ENCODE measurements around the gene PDE7B. TPM values are rescaled to one million over a fixed set of nuclear protein-coding genes. Genes with fewer than 3 reads are reported as not detected.

PDE7B gene
- total RNA-seq, 3 donors from 2014 or later (not counting 1 experiment from before 2014, with no cell fraction given), result 0.14 to 0.18 TPM; not detected in 1

GRCh38 chr6:136158387-136158821 lies 306.9 kb downstream of the PDE7B start:
- H3K27ac ChIP-seq (ENCODE audit: low read length), result no peak overlapping the region
- no peaks in the 10 kb centered on the region for H3K27me3 ChIP-seq (ENCODE audit: control insufficient read depth, insufficient read depth, low read length)
- no peaks in the 10 kb centered on the region for H3K4me1 ChIP-seq (ENCODE audit: control insufficient read depth, insufficient read depth, low read length)
- Mint-ChIP-seq H3K27me3 (ENCODE audit: low read depth in 2 of 2) (peaks cover 3 to 13% of the 10 kb centered on the region in 2 donors), H3K36me3 (no peaks in the 10 kb centered on the region), H3K4me3 (no peak overlapping the region), H3K9me3 (no peaks in the 10 kb centered on the region), H3K4me1 (no peaks in the 10 kb centered on the region), H3K27ac (no peak overlapping the region)
- H3K36me3 ChIP-seq (ENCODE audit: control insufficient read depth, insufficient read depth, low read length), result no peaks in the 10 kb centered on the region
- DNase-seq, result no peak
- intact Hi-C loops (cut with micrococcal nuclease), result no loop called here
- 93% methylated on average over 4 of the region's 4 CpGs for WGBS (ENCODE audit: insufficient coverage)
- no peaks in the 10 kb centered on the region for H3K9me3 ChIP-seq (ENCODE audit: control insufficient read depth, insufficient read depth, low read length)
- no peak for ATAC-seq
- H3K4me3 ChIP-seq (ENCODE audit: low read length), result no peak overlapping the region
- TF ChIP-seq CTCF (IDR thresholded peaks at IDR 0.05), result no peak

DNA sequence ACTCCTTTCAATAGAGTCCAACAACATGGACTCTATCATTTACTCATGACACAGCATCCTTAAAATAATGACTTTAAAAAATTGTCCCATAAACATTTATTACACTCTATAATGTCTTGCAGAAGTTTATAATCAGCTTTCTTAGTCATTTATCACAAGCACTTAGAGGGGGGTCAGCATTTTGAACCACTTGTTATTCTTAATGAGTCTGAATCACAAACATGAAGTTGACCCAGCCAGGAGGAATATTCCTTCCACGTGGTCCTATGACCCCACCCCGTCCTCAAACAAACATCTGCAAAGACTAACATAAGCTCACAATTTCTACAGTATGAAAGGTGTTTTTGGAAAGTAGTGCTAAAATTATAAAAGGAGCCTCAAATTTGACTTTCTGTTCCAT lies 307.5 kb downstream of the PDE7B start:
- H3K27me3 Mint-ChIP-seq (ENCODE audit: low read depth in 2 of 2), result peaks cover 3 to 13% of the 10 kb centered on the region in 2 donors
- DNase-seq (no peak), ATAC-seq (no peak)
- 83% methylated on average over 1 of the region's 2 CpGs for WGBS (ENCODE audit: insufficient coverage)
- no peaks in the 10 kb centered on the region for H3K9me3 Mint-ChIP-seq
- Histone ChIP-seq H3K4me1 (ENCODE audit: control insufficient read depth, insufficient read depth, low read length) (no peaks in the 10 kb centered on the region), H3K27ac (ENCODE audit: low read length) (no peak overlapping the region), H3K36me3 (ENCODE audit: control insufficient read depth, insufficient read depth, low read length) (no peaks in the 10 kb centered on the region), H3K4me3 (ENCODE audit: low read length) (no peak overlapping the region), H3K27me3 (ENCODE audit: control insufficient read depth, insufficient read depth, low read length) (no peaks in the 10 kb centered on the region), H3K9me3 (ENCODE audit: control insufficient read depth, insufficient read depth, low read length) (no peaks in the 10 kb centered on the region)
- no peaks in the 10 kb centered on the region for H3K4me1 Mint-ChIP-seq
- no peak overlapping the region for H3K27ac Mint-ChIP-seq
- no peak overlapping the region for H3K4me3 Mint-ChIP-seq
- H3K36me3 Mint-ChIP-seq, result no peaks in the 10 kb centered on the region
- intact Hi-C loops (cut with micrococcal nuclease), result no loop called here
- TF ChIP-seq CTCF (IDR thresholded peaks at IDR 0.05), result no peak

- Mint-ChIP-seq H3K9me3 (no peaks in the 10 kb centered on the region), H3K27ac (no peak overlapping the region), H3K4me3 (no peak overlapping the region), H3K36me3 (no peaks in the 10 kb centered on the region), H3K4me1 (no peaks in the 10 kb centered on the region), H3K27me3 (ENCODE audit: low read depth in 2 of 2) (peaks cover 3 to 13% of the 10 kb centered on the region in 2 donors)
- Histone ChIP-seq H3K4me3 (ENCODE audit: low read length) (no peak overlapping the region), H3K27me3 (ENCODE audit: control insufficient read depth, insufficient read depth, low read length) (no peaks in the 10 kb centered on the region), H3K4me1 (ENCODE audit: control insufficient read depth, insufficient read depth, low read length) (no peaks in the 10 kb centered on the region), H3K27ac (ENCODE audit: low read length) (no peak overlapping the region), H3K9me3 (ENCODE audit: control insufficient read depth, insufficient read depth, low read length) (no peaks in the 10 kb centered on the region), H3K36me3 (ENCODE audit: control insufficient read depth, insufficient read depth, low read length) (no peaks in the 10 kb centered on the region)
- 96% methylated on average over 2 of the region's 4 CpGs for WGBS (ENCODE audit: insufficient coverage)
- ATAC-seq, result no peak
- no peak for TF ChIP-seq CTCF (IDR thresholded peaks at IDR 0.05)
- DNase-seq, result no peak
- intact Hi-C loops (cut with micrococcal nuclease), result no loop called here
These were observed 308.7 kb downstream of the PDE7B start for GRCh38 chr6:136160250-136160649.

DNA sequence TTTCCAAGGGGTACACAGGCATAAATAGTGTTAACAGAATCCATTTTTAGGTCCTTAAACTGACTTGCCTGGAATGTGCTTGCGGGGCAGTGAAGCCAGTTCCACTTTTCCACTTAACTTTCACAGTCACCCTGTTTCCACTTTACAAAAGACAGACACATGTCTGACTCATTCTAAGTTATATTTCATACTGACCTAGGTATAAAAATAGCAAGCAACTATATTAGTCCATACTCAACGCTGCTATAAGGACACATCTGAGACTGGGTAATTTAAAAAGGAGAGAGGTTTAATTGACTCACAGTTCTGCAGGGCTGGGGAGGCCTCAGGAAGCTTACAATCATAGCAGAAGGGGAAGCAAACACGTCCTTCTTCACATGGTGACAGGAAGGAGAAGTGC lies 310.4 kb downstream of the PDE7B start:
- Mint-ChIP-seq H3K36me3 (no peaks in the 10 kb centered on the region), H3K27me3 (ENCODE audit: low read depth in 2 of 2) (peaks cover 4 to 13% of the 10 kb centered on the region in 2 donors), H3K4me3 (no peak overlapping the region), H3K27ac (no peak overlapping the region), H3K4me1 (no peaks in the 10 kb centered on the region), H3K9me3 (peaks cover 0 to 1% of the 10 kb centered on the region in 2 donors)
- WGBS (ENCODE audit: insufficient coverage), result 91% methylated on average over 1 of the region's 3 CpGs
- no peak overlapping the region for H3K4me3 ChIP-seq (ENCODE audit: low read length)
- ATAC-seq (no peak), DNase-seq (no peak)
- H3K27ac ChIP-seq (ENCODE audit: low read length), result no peak overlapping the region
- no peaks in the 10 kb centered on the region for H3K27me3 ChIP-seq (ENCODE audit: control insufficient read depth, insufficient read depth, low read length)
- H3K9me3 ChIP-seq (ENCODE audit: control insufficient read depth, insufficient read depth, low read length), result no peaks in the 10 kb centered on the region
- H3K36me3 ChIP-seq (ENCODE audit: control insufficient read depth, insufficient read depth, low read length), result no peaks in the 10 kb centered on the region
- intact Hi-C loops (cut with micrococcal nuclease), result no loop called here
- H3K4me1 ChIP-seq (ENCODE audit: control insufficient read depth, insufficient read depth, low read length), result no peaks in the 10 kb centered on the region
- no peak for TF ChIP-seq CTCF (IDR thresholded peaks at IDR 0.05)

Data from natural killer cell (primary cell).